ENCODE data around the gene OR7D2.

- no peak for TF ChIP-seq CTCF (IDR thresholded peaks at IDR 0.05; ENCODE audit: insufficient read depth, low read depth, low read length)
- TF ChIP-seq EZH2 (IDR thresholded peaks at IDR 0.05; ENCODE audit: insufficient read depth, low read length) = no peak
Measured at GRCh38 chr19:9130965-9131364, 47.8 kb upstream of the OR7D2 start.
